T47D (cell line): ENCODE data around the gene SPATA7.

Experiments
- DNase-seq, 2 experiments: peaks; one replicate each; pipeline versions ENCODE4 v3.0.0 to v3.0.0-alpha.2; 2011 to 2012; ENCODE audit warnings: low read depth in 1 of 2, low spot score in 1 of 2
- JUND ChIP-seq: IDR thresholded peaks from 2 replicates; pipeline ENCODE4 v1.6.1; 2012; ENCODE audit warnings: low read depth
- in situ Hi-C: cut with HindIII; loops from 2 replicates; pipeline ENCODE4 v1.10.0; 2016; ENCODE audit warnings: low sequenced_read_pairs, low pct_unique_long_range_greater_than_20kb

SPATA7 gene, protein sequence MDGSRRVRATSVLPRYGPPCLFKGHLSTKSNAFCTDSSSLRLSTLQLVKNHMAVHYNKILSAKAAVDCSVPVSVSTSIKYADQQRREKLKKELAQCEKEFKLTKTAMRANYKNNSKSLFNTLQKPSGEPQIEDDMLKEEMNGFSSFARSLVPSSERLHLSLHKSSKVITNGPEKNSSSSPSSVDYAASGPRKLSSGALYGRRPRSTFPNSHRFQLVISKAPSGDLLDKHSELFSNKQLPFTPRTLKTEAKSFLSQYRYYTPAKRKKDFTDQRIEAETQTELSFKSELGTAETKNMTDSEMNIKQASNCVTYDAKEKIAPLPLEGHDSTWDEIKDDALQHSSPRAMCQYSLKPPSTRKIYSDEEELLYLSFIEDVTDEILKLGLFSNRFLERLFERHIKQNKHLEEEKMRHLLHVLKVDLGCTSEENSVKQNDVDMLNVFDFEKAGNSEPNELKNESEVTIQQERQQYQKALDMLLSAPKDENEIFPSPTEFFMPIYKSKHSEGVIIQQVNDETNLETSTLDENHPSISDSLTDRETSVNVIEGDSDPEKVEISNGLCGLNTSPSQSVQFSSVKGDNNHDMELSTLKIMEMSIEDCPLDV

DNA sequence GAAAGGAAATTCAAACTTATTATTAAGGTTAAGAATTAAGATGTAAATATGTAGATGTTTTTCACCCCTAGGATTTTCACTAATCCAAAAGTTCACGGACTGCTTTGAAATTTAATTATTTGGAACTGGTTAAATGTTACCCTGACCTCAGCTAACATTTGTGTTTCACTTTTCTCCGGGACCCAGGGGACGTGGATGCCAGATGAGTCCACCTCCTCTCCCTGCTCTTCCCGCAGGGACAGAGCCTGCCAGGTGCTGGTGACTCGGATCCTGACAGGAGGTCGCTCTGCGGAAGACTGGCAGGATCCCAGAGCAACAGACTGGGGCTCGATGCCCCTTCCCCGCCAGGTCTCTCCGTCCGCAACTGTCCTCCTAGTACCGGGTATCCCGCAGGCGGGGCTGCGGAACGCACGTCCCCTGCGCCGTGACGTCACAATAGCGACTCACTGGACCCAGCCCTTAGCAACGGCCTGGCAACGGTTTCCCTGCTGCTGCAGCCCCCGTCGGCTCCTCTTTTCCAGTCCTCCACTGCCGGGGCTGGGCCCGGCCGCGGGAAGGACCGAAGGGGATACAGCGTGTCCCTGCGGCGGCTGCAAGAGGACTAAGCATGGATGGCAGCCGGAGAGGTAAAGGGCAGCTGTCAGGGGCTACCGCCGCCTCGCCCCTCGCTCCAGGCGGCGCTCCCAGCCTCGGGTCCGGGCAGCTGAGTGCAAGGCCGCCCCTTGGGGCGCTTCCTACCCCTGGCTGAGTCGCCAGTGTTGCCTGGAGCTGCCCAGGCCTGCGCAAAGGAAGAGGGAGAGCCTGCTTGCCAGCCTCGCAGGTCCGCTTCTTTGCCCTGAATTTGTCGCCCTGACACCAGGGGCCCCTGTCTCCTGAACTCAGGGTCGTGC is at the start of gene SPATA7:
Gene SPATA7 (plus strand): TSS at position 446 of the 890 bp plus-strand sequence. CDS start 162 bp downstream, at position 608.
- in situ Hi-C loops: no loop called here
- DNase-seq: peak; percentile 80 to 90
- no peak for TF ChIP-seq JUND

- no peak for DNase-seq
- TF ChIP-seq JUND: no peak
- in situ Hi-C loops: no loop called here
Observed at GRCh38 chr14:88340357-88340756, 45.1 kb upstream of the SPATA7 start.

- DNase-seq: no peak
- in situ Hi-C loops: no loop called here
- no peak for TF ChIP-seq JUND
Observed at GRCh38 chr14:88342980-88343379, 42.5 kb upstream of the SPATA7 start.

DNA sequence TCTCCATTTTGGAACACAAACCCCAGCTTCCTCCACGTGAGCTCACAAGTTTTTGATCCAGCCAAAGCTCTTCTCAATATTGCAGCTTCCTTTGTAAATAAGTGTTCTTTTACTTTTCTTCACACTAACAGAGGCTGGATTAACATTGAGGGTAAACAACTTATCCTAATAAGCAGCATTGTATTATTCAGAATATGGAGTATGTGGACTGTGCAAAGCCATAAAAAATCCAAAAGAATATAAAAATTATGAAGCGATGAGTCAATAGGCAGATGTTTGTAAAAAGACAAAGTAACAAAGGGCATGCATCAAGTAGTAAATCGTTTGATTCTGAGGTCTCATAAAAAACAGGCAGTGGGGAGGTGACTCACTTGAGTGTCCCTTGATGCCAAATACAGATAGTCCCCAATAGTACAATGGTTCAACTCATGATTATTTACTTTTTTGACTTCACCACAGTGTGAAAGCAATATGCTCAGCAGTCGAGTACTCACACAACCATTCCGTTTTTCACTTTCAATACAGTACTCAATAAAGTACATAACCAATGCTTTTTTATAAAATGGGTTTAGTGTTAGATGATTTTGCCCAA is 39.3 kb upstream of the SPATA7 start:
- TF ChIP-seq JUND: no peak
- in situ Hi-C loops: no loop called here
- peak in 1 of 2 experiments; percentile 39 for DNase-seq

DNA sequence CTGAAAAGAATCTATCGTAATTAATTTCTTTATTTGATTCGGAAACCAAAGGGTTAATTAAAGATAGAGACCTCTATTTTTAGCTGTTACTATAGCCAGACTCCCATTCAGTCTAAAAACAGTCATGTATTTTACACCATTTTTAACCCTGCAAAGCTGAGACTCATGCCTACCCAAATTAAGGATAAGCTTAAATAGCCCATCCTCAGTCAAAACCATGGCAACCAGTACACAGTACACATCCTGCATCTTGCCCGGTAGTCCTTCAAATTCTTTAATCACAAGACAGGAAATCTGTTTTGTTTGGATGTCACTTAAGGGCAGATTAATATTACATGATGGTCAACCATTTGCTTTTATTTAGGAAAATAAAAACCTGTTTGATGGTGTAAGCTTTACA is 36.9 kb upstream of the SPATA7 start:
- TF ChIP-seq JUND: no peak
- in situ Hi-C loops: no loop called here
- no peak for DNase-seq

DNA sequence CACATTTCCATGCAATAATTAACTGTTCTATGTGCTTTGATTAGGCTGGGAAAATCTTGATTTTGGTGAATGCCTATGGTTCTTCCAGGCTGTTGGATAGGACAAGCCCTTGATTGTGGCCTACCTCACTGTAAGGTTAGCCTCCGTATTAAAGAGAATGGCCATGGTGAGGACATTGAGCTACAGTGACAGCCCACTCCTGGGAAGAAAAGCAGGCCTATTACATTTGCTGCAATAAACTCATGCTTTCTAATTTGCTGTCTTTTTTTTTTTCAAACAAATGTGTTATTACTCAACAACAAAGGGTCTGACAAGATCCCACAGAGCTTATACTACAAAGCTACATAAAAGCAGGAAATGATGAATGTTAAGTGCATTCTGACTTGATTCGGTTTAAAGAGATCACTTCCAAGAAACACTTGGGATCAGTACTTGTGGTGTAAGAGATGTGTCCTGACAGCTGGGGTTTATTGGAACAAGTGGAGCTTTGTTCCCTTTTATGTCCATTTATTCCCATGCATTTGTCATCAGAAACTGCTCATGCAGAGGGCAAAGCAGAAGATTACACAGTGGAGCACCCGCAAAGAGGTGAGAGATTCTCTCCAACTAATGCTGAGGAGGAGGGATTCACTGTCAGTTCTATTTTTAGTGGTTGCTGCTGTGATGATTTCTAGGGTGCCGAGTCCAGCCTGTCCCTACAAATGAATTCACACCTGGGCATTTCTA is 33.3 kb upstream of the SPATA7 start:
- in situ Hi-C loops: no loop called here
- no peak for DNase-seq
- TF ChIP-seq JUND: no peak

GRCh38 chr14:88352698-88353097 is 32.8 kb upstream of the SPATA7 start:
- no peak for DNase-seq
- in situ Hi-C loops: no loop called here
- TF ChIP-seq JUND: no peak

GRCh38 chr14:88354358-88354757 is 31.1 kb upstream of the SPATA7 start:
- TF ChIP-seq JUND: no peak
- no peak for DNase-seq
- in situ Hi-C loops: no loop called here

- DNase-seq: no peak
- in situ Hi-C loops: no loop called here
- no peak for TF ChIP-seq JUND
Observed at GRCh38 chr14:88359500-88359899, 26.0 kb upstream of the SPATA7 start.

DNA sequence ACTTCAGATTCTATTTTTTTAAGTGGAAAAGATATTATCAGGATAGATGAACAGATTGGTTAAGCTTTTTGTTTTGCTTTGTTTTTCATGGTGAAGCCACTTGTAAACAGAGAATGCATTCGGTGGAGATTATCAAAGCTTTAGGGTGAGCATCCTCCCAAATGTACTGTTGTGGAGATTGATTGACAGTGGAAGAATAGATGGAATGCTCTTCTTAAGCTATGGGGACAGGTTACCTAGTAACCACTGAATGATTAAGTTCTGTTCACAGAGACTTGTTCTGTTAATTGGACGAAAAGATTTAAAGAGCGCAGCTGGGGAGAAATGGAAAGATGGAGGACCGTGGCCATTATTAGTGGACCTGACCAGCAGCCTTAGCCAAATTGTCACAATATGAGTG is 21.8 kb upstream of the SPATA7 start:
- in situ Hi-C loops: no loop called here
- TF ChIP-seq JUND: no peak
- DNase-seq: no peak

DNA sequence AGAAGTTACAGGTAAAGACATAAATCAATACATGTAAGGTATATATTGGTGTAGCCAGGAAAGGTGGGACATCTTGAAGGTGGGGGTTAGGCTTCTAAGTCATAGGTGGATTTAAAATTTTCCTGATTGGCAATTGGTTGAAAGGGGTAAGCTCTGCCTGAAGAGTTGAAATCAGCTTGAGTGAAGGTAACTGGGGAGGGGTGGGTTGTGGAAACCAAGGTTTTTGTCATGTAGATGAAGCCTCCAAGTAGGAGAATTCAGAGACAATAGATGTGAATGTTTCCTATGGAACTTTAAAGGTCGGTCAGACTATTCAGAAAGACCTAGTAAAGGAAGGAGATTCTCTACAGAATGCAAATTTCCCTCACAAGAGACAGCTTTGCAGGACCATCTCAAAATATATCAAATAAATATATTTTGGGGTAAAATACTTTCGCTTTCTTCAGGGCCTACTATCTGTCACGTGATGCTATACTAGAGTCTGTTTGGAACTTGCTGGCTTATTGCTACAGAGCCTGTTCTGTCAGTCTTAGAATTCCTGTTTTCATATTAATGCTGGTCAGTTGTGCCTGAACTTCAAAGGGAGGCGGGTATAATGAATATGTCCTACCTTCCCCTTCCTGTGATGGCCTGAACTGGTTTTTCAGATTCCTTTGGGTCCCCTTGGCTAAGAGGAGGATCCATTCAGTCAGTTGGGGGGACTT is 20.6 kb upstream of the SPATA7 start:
- no peak for TF ChIP-seq JUND
- in situ Hi-C loops: no loop called here
- DNase-seq: no peak
